Measurements from ENCODE around the gene NPC1L1. TPM values are rescaled to one million over a fixed set of nuclear protein-coding genes. Genes with fewer than 3 reads are reported as not detected.

NPC1L1 gene
- total and polyA plus RNA-seq, 2 donors from 2014 or later = 0.88 to 2.4 TPM

DNA sequence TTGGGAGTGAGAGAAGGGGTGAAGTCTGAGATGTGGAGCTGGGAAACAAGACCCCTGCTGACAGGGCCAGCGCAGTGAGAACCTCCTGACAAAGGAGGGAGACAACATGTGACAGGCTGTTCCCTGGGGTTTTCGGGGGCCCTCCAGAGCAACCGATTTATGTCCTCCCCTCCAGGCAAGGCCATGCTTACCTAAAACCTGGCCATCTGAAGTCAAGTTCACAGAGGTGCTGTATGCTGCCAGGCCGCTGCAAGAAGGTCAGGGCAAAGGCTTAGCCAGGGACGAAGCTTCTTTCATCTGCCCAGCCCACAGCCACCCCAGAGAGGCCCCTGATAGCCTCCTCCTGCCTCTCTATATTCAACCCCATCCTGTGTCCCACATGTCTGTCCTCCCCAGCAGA lies 20.6 kb downstream of the NPC1L1 start:
- Histone ChIP-seq H3K27me3 (ENCODE audit: control insufficient read depth, insufficient read depth, low read length) (no peaks in the 10 kb centered on the region), H3K36me3 (ENCODE audit: control insufficient read depth in 2 of 3, insufficient read depth in 3 of 3, low read length in 3 of 3) (no peaks in the 10 kb centered on the region), H3K9me3 (ENCODE audit: control insufficient read depth in 2 of 3, insufficient read depth in 1 of 3, low read length in 3 of 3) (no peaks in the 10 kb centered on the region), H3K4me1 (ENCODE audit: control insufficient read depth in 2 of 3, insufficient read depth in 2 of 3, low read depth in 1 of 3, low read length in 3 of 3) (no peaks in the 10 kb centered on the region), H3K4me3 (ENCODE audit: low read length in 3 of 3) (no peak overlapping the region), H3K27ac (ENCODE audit: low read depth in 2 of 2, low read length in 2 of 2) (no peak overlapping the region), H3K9ac (ENCODE audit: low read length in 3 of 3) (no peak overlapping the region)
- FAIRE-seq (no peak), DNase-seq (no peak)
- TF ChIP-seq, protein P1, sequence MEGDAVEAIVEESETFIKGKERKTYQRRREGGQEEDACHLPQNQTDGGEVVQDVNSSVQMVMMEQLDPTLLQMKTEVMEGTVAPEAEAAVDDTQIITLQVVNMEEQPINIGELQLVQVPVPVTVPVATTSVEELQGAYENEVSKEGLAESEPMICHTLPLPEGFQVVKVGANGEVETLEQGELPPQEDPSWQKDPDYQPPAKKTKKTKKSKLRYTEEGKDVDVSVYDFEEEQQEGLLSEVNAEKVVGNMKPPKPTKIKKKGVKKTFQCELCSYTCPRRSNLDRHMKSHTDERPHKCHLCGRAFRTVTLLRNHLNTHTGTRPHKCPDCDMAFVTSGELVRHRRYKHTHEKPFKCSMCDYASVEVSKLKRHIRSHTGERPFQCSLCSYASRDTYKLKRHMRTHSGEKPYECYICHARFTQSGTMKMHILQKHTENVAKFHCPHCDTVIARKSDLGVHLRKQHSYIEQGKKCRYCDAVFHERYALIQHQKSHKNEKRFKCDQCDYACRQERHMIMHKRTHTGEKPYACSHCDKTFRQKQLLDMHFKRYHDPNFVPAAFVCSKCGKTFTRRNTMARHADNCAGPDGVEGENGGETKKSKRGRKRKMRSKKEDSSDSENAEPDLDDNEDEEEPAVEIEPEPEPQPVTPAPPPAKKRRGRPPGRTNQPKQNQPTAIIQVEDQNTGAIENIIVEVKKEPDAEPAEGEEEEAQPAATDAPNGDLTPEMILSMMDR (IDR thresholded peaks at IDR 0.05; ENCODE audit: borderline replicate concordance, extremely low read depth, insufficient read depth) = no peak
- intact Hi-C loops (cut with DNase I) = no loop called here

DNA sequence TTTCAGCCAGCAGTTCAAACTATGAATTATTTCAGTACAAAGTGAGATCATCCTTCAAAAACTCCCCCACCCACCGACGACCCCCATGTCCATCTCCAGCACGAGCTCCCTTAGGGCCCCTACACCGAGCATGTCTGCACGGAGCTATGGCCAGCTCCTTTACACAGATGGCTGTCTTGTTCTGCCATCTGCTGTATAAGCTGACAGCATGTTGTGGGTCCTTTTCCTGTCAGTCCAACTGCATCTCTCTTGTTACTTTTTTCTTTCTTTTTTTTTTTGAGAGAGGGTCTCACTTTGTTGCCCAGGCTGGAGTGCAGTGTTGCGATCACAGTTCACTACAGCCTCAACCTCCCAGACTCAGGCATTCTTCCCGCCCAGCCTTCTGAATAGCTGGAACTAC lies 21.6 kb downstream of the NPC1L1 start:
- Histone ChIP-seq H3K9ac (ENCODE audit: low read length in 3 of 3) (no peak overlapping the region), H3K9me3 (ENCODE audit: control insufficient read depth in 2 of 3, insufficient read depth in 1 of 3, low read length in 3 of 3) (no peaks in the 10 kb centered on the region), H3K27me3 (ENCODE audit: control insufficient read depth, insufficient read depth, low read length) (no peaks in the 10 kb centered on the region), H3K27ac (ENCODE audit: low read depth in 2 of 2, low read length in 2 of 2) (no peak overlapping the region), H3K4me3 (ENCODE audit: low read length in 3 of 3) (no peak overlapping the region), H3K4me1 (ENCODE audit: control insufficient read depth in 2 of 3, insufficient read depth in 2 of 3, low read depth in 1 of 3, low read length in 3 of 3) (no peaks in the 10 kb centered on the region), H3K36me3 (ENCODE audit: control insufficient read depth in 2 of 3, insufficient read depth in 3 of 3, low read length in 3 of 3) (no peaks in the 10 kb centered on the region)
- intact Hi-C loops (cut with DNase I) = no loop called here
- no peak for FAIRE-seq
- TF ChIP-seq, protein P1 (IDR thresholded peaks at IDR 0.05; ENCODE audit: borderline replicate concordance, extremely low read depth, insufficient read depth) = no peak
- DNase-seq = no peak

DNA sequence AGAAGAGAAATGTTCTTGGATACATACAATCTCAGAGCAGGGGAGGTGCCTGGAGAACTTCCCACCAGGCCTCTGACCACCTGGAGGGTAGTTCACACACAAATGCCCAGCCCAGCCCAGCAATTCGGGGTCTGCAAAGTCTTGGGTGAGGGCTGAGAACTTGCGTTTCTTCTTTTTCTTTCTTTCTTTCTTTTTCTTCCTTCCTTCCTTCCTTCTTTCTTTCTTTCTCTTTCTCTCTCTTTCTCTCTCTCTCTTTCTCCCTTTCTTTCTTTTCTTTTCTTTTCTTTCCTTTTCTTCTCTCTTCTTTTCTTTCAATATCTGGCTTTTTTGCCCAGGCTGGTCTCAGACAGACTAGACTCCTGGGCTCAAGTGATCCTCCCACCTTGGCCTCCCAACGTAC lies 22.4 kb downstream of the NPC1L1 start:
- no peaks in the 10 kb centered on the region for H3K9me3 ChIP-seq (ENCODE audit: control insufficient read depth in 2 of 3, insufficient read depth in 1 of 3, low read length in 3 of 3)
- intact Hi-C loops (cut with DNase I) = no loop called here
- no peak overlapping the region for H3K9ac ChIP-seq (ENCODE audit: low read length in 3 of 3)
- TF ChIP-seq, protein P1 (IDR thresholded peaks at IDR 0.05; ENCODE audit: borderline replicate concordance, extremely low read depth, insufficient read depth) = no peak
- no peaks in the 10 kb centered on the region for H3K36me3 ChIP-seq (ENCODE audit: control insufficient read depth in 2 of 3, insufficient read depth in 3 of 3, low read length in 3 of 3)
- no peaks in the 10 kb centered on the region for H3K27me3 ChIP-seq (ENCODE audit: control insufficient read depth, insufficient read depth, low read length)
- DNase-seq = no peak
- H3K27ac ChIP-seq (ENCODE audit: low read depth in 2 of 2, low read length in 2 of 2) = no peak overlapping the region
- no peak overlapping the region for H3K4me3 ChIP-seq (ENCODE audit: low read length in 3 of 3)
- no peaks in the 10 kb centered on the region for H3K4me1 ChIP-seq (ENCODE audit: control insufficient read depth in 2 of 3, insufficient read depth in 2 of 3, low read depth in 1 of 3, low read length in 3 of 3)
- no peak for FAIRE-seq

DNA sequence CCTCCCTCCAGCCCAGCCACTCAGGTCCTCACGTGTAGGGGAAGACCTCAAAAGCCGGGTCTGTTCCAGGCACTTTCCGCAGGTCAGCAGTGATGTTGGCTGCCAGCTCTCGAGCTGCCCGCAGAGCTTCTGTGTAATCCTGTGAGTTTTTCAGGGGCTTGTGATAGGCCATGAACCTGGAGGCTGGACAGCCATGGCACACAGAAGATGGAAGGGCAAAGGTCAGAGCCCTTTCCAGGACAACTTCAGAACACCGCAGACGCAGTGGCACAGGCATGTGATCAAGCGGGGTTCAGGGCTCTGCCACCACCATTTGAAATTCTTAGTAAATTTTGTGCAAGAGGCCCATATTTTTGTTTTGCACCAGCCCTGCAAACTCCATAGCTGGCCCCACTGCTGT lies 24.0 kb downstream of the NPC1L1 start:
- no peak for FAIRE-seq
- intact Hi-C loops (cut with DNase I) = no loop called here
- Histone ChIP-seq H3K4me3 (ENCODE audit: low read length in 3 of 3) (no peak overlapping the region), H3K36me3 (ENCODE audit: control insufficient read depth in 2 of 3, insufficient read depth in 3 of 3, low read length in 3 of 3) (no peaks in the 10 kb centered on the region), H3K4me1 (ENCODE audit: control insufficient read depth in 2 of 3, insufficient read depth in 2 of 3, low read depth in 1 of 3, low read length in 3 of 3) (no peaks in the 10 kb centered on the region), H3K27me3 (ENCODE audit: control insufficient read depth, insufficient read depth, low read length) (no peaks in the 10 kb centered on the region), H3K9me3 (ENCODE audit: control insufficient read depth in 2 of 3, insufficient read depth in 1 of 3, low read length in 3 of 3) (no peaks in the 10 kb centered on the region), H3K27ac (ENCODE audit: low read depth in 2 of 2, low read length in 2 of 2) (no peak overlapping the region), H3K9ac (ENCODE audit: low read length in 3 of 3) (no peak overlapping the region)
- DNase-seq = no peak
- TF ChIP-seq, protein P1 (IDR thresholded peaks at IDR 0.05; ENCODE audit: borderline replicate concordance, extremely low read depth, insufficient read depth) = no peak
